ENCODE results near the gene SLC16A12.
A peak's percentile ranks its signal among the peaks of the same experiment; 100 is the strongest.
"Not testable (repeated sequence)": the region's sequence is repeated elsewhere in the genome, so short reads cannot be mapped to it uniquely, and the experiment has no call there.

Gene SLC16A12

DNA sequence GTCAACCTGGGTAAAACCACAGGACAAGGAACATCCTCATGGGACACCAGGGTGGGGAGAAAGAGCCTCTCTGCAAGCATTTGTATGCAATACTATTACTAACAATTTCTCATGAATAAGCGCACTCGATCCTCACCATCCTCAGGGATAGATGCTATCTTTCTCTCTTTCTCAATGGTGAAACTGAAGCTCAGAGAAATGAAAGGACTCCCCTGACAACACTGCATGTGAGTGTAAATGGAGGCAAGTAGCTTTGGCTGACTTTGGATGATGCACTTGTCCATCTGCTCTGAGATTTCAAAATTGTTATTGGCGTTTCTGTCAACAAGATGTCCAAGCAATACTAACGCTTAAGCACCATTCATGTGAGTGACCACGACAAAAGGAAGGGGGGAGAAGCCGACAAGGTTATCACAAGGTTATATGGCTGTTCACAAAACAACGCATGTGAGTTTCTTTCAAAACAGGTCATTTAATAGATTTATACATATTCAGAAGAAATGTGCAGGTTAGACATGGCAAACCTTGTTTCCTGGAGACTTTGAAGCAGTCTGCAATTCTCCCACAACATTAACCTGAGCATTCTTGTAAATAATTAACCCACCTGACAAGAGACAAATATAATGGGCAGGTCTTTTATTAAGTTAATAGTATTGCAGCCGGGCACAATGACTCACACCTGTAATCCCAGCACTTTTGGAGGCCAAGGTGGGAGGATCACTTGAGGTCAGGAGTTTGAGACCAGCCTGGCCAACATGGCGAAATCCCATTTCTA, 67.0 kb downstream of the SLC16A12 start:
- DNase-seq, result no peak

- peak; percentile 47 to 59 (median 53) for DNase-seq
These were observed 68.8 kb downstream of the SLC16A12 start for GRCh38 chr10:89466599-89467035.

- no peak for DNase-seq
These were observed 70.2 kb downstream of the SLC16A12 start for GRCh38 chr10:89465196-89465595.

- DNase-seq, result no peak
These were observed 71.4 kb downstream of the SLC16A12 start for GRCh38 chr10:89463846-89464537.

DNA sequence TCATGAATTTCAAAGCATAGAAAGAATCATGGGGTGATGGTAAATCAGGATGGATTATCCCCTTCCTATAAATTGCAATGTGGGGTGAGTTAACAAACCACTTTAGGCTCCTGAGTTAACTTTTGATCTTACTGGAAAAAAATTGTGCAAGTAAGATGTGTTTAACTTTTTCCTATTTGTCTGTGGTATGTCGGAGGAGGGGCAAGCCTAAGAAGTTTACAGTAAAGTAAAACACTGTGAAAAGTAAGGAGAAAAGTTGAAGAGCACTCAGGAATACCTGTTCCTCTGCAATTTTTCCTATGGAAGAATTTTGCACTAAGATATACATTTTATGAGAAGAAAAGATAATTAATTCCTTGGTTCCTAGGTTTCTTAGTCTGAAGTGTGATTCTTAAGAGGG, 76.6 kb downstream of the SLC16A12 start:
- no peak for DNase-seq

DNA sequence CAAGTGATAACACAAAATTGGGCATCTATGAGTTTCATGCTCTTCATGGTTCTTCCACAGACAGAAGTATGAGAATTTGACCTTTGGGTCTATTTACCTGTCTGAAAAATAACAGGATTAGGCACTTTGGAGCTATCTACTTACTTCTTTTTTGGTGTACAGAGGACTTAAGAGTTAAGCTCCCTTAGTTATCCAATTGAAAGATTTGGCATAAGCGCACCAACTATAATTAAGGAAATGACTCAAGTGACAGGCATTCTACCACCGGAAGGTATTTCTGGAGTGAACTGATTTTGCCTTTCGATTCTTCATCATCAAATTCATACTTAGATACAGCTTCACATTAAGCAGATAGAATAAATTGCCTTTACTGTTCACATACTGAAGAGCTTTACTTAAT, 77.1 kb downstream of the SLC16A12 start:
- DNase-seq, result no peak

DNA sequence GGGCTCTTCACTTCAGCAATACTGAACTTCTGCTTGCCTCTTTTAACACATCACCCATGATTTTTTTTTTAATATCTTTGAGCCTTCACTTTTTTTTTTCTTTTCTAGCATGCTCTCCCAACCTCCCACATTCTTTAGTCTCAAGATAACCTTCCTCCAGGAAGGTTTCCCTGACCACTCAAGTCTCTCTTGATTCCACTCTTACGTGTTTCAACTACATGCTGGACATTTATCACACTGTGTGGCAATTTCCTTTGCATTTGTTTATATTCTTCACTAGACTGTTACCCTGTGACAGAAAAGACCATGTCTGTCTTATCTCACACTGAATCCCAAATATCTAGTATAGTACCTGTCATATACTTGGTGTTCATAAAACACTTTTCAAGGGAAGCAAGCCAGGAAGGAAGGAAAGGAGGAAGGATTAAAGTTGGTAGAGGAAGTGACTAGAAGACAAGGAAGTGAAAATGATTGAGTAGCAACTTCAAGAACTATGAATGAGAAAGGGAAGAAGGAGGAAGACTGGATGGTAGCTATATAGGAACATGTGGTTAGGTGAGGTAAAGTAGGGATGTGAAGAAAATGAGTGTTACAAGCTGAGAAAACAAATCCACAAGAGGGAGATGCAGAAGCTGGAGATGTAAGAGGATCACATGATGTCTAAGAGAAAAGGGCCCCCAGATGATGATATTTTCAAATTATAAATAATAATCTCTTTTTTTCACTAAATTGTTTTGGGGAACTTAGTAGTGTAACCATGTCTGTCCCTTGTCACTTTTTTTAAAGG, 80.6 kb downstream of the SLC16A12 start:
- DNase-seq, result no peak

- no peak for DNase-seq
These were observed 83.2 kb downstream of the SLC16A12 start for GRCh38 chr10:89452193-89452592.

DNA sequence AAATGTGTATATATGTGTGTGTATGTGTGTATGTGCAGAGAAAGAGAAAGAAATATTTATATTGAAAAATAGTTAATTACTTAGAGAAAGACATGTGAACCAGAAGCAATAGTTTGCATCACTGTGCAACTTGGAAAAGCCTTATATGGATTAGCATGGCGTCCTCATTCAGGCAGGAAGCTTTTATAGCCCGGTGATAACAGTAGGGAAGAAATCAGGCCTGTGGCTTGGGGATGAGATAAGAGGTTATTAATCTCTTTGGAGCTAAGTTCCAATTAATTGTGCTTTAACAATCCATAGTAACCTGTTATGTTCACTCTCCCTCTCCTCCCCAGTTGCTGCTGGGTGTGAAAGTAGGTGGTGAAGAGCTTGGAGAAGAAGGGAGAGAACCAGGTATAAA, 84.5 kb downstream of the SLC16A12 start:
- DNase-seq, result no peak

- not testable (repeated sequence) for DNase-seq
These were observed 90.6 kb downstream of the SLC16A12 start for GRCh38 chr10:89444819-89445218.

GRCh38 chr10:89442289-89442688, 93.1 kb downstream of the SLC16A12 start:
- no peak for DNase-seq

GRCh38 chr10:89440226-89441009, 95.0 kb downstream of the SLC16A12 start:
- no peak for DNase-seq

DNA sequence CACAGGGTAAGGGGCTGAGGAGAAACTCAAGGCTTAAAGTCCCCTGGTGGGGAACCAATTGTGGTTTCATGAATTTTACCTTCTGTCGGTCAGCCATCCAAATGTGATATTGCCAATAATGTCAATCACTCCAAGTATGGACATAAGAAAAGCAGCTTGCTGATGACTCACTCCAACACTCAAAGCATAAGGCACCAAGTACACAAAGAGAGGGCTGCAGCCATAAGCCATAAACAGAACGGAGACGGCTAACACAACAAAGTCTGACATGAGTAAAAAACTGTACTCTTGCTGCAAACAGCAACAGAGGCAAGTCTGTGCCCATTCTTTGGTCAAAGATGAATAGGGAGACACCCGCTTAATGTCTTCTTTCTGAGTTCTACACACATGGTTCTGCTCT, 96.9 kb downstream of the SLC16A12 start:
- no peak for DNase-seq

- DNase-seq, result no peak
These were observed 103.4 kb downstream of the SLC16A12 start for GRCh38 chr10:89431977-89432376.

DNA sequence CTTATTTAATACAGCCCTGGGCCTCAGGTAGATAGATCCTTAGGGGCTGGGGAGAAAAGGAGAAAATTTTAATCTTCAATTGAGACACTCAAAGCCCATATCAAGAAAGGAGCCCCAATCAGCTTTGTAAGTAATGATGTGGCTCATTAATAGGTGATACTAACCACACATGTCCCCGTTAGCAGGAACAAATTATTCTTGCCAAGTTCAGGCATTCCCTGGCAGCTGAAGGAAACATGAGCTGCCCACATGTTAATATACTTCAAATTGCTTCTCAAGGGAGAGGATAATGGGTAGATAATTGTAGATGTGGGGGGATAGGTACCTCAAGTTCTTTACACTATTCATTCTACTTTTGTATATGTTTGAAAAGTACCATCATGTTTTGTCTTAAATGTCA, 106.5 kb downstream of the SLC16A12 start:
- no peak for DNase-seq

GRCh38 chr10:89427629-89428028, 107.8 kb downstream of the SLC16A12 start:
- DNase-seq, result no peak

DNA sequence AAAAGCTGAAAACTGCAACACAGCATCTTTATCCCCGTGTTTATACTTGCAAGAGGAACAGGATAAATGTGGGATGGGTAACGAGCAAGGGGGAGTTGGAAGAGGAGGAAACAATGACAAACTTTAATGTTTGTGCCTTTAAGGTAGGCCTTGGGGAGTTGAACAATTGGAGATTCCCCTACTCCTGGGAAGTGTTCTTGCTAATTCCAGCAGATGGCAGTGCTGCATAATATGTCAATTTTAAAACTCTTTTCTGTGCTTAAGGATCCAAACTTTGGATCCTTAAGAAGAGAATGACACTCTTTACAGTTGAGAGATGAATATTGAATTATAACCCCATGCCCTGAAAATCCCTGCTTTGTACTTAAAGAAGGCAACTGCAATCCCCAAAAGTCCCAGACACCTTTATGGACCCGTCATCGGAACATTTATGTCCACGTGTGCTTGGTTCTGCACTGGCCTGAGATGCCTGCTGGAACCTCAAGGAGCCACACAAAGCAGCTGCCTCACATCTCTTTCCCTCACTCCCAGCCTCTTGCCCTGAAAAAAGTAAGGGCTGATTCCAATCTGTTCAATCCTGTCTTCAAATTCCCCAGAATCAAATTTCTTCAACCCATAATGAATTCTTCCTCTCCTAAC, 109.0 kb downstream of the SLC16A12 start:
- peak; percentile 60 to 79 (median 73) for DNase-seq

GRCh38 chr10:89425000-89425399, 110.4 kb downstream of the SLC16A12 start:
- no peak for DNase-seq

DNA sequence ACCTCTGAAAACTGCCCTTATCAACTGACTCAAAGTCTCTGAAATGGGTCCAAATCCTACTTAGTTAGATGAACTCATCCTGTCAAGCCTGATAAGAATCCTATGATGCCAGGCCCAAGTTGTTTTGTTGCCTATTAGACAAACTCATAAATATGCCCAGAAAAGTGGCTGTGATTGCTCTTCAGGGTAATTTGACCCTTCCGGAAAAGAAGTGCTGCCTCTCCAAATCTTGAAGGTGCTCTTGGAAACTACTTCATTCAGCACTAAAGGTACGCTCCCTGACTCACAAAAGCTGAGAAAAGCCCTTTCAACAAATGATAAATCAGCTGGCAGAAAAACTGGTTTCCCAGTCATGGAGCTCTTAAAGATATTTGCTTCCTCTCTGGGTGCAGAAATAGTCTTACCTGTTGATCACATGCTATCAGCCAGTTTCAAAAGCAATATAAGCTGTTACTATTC, 114.3 kb downstream of the SLC16A12 start:
- no peak for DNase-seq

DNA sequence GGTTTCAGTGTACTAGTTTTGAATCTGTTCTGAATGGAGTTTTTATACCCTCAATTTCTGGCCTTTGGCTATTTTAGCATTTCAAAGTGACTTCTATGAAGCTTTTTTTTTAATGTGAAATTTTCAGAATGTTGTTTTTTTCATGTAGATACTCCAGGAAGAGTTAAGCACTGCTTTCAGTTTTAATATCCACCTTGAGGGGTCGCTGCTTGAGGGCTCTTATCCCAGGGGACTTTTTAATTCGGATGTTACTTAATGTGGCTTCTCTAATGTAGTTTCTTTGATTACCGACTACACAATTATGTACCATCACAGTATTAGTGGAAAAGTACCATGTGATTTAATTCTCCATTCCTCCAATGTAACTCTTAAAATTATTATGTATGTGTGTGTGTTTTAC, 115.8 kb downstream of the SLC16A12 start:
- DNase-seq, result peak in 1 of 3 donors; percentile 43

GRCh38 chr10:89416465-89416864, 118.9 kb downstream of the SLC16A12 start:
- DNase-seq, result no peak

Data from suppressor macrophage treated with lipopolysaccharide for 1 hour (primary cell).